HepG2 (cell line): ENCODE results near the gene AGAP1. TPM values are rescaled to one million over a fixed set of nuclear protein-coding genes. Genes with fewer than 3 reads are reported as not detected.

ENCODE experiments used
- ATAC-seq: fragments of 200-7000 bp; cut with Tn5 transposase; 3 replicates; pipeline ENCODE4 v1.9.1; 2020; ENCODE audit warnings: mild to moderate bottlenecking, moderate library complexity
- BruUV-seq: library from RNA; stranded (reverse); fragments of 400-500 nt; replicated peaks from 2 replicates; lab custom pipeline; 2021; lab: Mats Ljungman, UMichigan
- CTCF ChIA-PET: fragments of 300-600 bp; formaldehyde crosslinking; extraction: SDS; loops from one replicate; lab custom pipeline; 2021; ENCODE audit warnings: low total read pairs, inconsistent platforms, low intra/inter-chr PET ratio; lab: Yijun Ruan, JAX
- POLR2A ChIA-PET: fragments of 350-600 bp; sonication (Branson Sonifier 250); formaldehyde crosslinking; loops from one replicate; lab custom pipeline; 2020; ENCODE audit warnings: antibody characterized with exemption, inconsistent platforms; lab: Yijun Ruan, JAX
- DNase-seq: peaks from one replicate; pipeline ENCODE4 v3.0.0-alpha.2; 2015; ENCODE audit warnings: low spot score
- FAIRE-seq: peaks from 3 replicates; lab custom pipeline; 2011; peaks lifted over from hg19 to GRCh38; lab: Jason Lieb, UNC
- H2AFZ ChIP-seq: one replicate; pipeline ENCODE4 v1.6.1; 2011; ENCODE audit warnings: low read length, inconsistent platforms
- H3K27ac ChIP-seq: fragments of 300-600 bp; 3 replicates; pipeline ENCODE4 v1.8.0; 2011; ENCODE audit warnings: mixed run types, mild to moderate bottlenecking, mixed read lengths, low read length, inconsistent platforms; ENCODE audit not compliant: insufficient read depth; ENCODE audit errors: extremely low read length
- H3K27me3 ChIP-seq, 2 experiments: fragments of 200-600 bp in 1 of 2; 2 replicates in 1 of 2; 3 replicates in 1 of 2; pipeline versions ENCODE4 v1.6.0 to v1.8.0; 2011; ENCODE audit warnings: low read length in 2 of 2, mild to moderate bottlenecking in 2 of 2, moderate library complexity in 2 of 2, inconsistent platforms in 1 of 2; ENCODE audit not compliant: insufficient read depth in 2 of 2, control insufficient read depth in 1 of 2
- H3K36me3 ChIP-seq, 2 experiments: fragments of 200-600 bp in 1 of 2; replicated peaks in 1 of 2; 2 replicates in 1 of 2; 3 replicates in 1 of 2; pipeline versions ENCODE4 v1.5.1 to v1.8.0; 2011; ENCODE audit warnings: low read length in 2 of 2, inconsistent platforms in 1 of 2; ENCODE audit not compliant: insufficient read depth in 2 of 2, control insufficient read depth in 1 of 2
- H3K4me1 ChIP-seq: 2 replicates; pipeline ENCODE4 v1.5.1; 2012; ENCODE audit warnings: low read length, inconsistent platforms; ENCODE audit not compliant: insufficient read depth
- H3K4me2 ChIP-seq: 2 replicates; pipeline ENCODE4 v1.6.0; 2011; ENCODE audit warnings: low read depth, low read length, inconsistent platforms
- H3K4me3 ChIP-seq, 3 experiments: fragments of 200-600 bp in 1 of 3; sonication (generic), shearing (Covaris generic) in 1 of 3; replicated peaks in 1 of 3; 2 replicates each; pipeline ENCODE4 v1.5.1; 2011 to 2016; ENCODE audit warnings: low read length in 3 of 3, inconsistent platforms in 2 of 3, low read depth in 2 of 3, mild to moderate bottlenecking in 2 of 3, control low read depth in 1 of 3, mixed read lengths in 1 of 3; ENCODE audit not compliant: insufficient read depth in 1 of 3
- H3K79me2 ChIP-seq: one replicate; pipeline ENCODE4 v1.6.1; 2011; ENCODE audit warnings: low read length, inconsistent platforms; ENCODE audit not compliant: insufficient read depth
- H3K9ac ChIP-seq: 2 replicates; pipeline ENCODE4 v1.6.0; 2011; ENCODE audit warnings: mild to moderate bottlenecking, low read depth, low read length, inconsistent platforms; ENCODE audit not compliant: insufficient read depth
- H3K9me3 ChIP-seq: 2 replicates; pipeline ENCODE4 v1.5.1; 2012; ENCODE audit warnings: mild to moderate bottlenecking, low read length
- H4K20me1 ChIP-seq: 2 replicates; pipeline ENCODE4 v1.6.0; 2011; ENCODE audit warnings: inconsistent platforms, mild to moderate bottlenecking, low read length, moderate library complexity; ENCODE audit not compliant: insufficient read depth
- ISX ChIP-seq: sonication (generic); formaldehyde crosslinking; conservative IDR thresholded peaks from 2 replicates; pipeline ENCODE4 v1.5.0; 2020; ENCODE audit warnings: missing genetic modification reagents
- PHF21A ChIP-seq: sonication (generic); formaldehyde crosslinking; IDR thresholded peaks from 2 replicates; pipeline ENCODE4 v1.5.0; 2020; ENCODE audit warnings: mild to moderate bottlenecking, missing genetic modification reagents
- STAT5B ChIP-seq: sonication (generic); formaldehyde crosslinking; IDR thresholded peaks from 2 replicates; pipeline ENCODE4 v1.4.0; 2020; ENCODE audit warnings: missing genetic modification reagents
- SYNCRIP ChIP-seq: fragments of 200-400 bp; formaldehyde crosslinking; IDR thresholded peaks from 2 replicates; pipeline ENCODE4 v1.6.1; 2018; ENCODE audit warnings: mild to moderate bottlenecking, low read depth, low read length; ENCODE audit not compliant: insufficient read depth
- U2AF1 ChIP-seq: fragments of 200-400 bp; formaldehyde crosslinking; optimal IDR thresholded peaks from 2 replicates; pipeline ENCODE3; 2017; ENCODE audit warnings: mild to moderate bottlenecking, low read depth, low read length
- ZNF207 ChIP-seq: fragments of 450-650 bp; IDR thresholded peaks from 2 replicates; pipeline ENCODE4 v1.6.1; 2016; ENCODE audit warnings: antibody characterized with exemption, borderline replicate concordance
- ZNF607 ChIP-seq: sonication (generic); formaldehyde crosslinking; IDR thresholded peaks from 2 replicates; pipeline ENCODE4 v1.5.1; 2020; ENCODE audit warnings: missing genetic modification reagents, mild to moderate bottlenecking, borderline replicate concordance
- ZNF709 ChIP-seq: sonication (generic); formaldehyde crosslinking; IDR thresholded peaks from 2 replicates; pipeline ENCODE4 v1.5.0; 2020; ENCODE audit warnings: mild to moderate bottlenecking, missing genetic modification reagents
- ZNF83 ChIP-seq: sonication (generic); formaldehyde crosslinking; IDR thresholded peaks from 2 replicates; pipeline ENCODE4 v1.4.0; 2020; ENCODE audit warnings: missing genetic modification reagents, mild to moderate bottlenecking, borderline replicate concordance
- ZNF879 ChIP-seq: sonication (generic); formaldehyde crosslinking; IDR thresholded peaks from 2 replicates; pipeline ENCODE4 v1.8.1; 2023; ENCODE audit warnings: missing genetic modification reagents
- WGBS: methylation state at CpG from one replicate; pipeline ENCODE4 v1.1.6; 2017; ENCODE audit warnings: low lambda C conversion rate; 5-methylcytosine and 5-hydroxymethylcytosine counted together
- in situ Hi-C: cut with HindIII; loops from 2 replicates; pipeline ENCODE4 v1.10.0; 2017; ENCODE audit warnings: low pct_unique_long_range_greater_than_20kb; ENCODE audit not compliant: extremely low pct_ligation_motif_present
- intact Hi-C: fragments of 100-400 bp; cut with micrococcal nuclease; formaldehyde crosslinking; loops from one replicate; pipeline ENCODE4 v1.10.0; 2022; ENCODE audit not compliant: unreplicated experiment
- polyA plus RNA-seq, 8 experiments: library from polyadenylated mRNA; depleted of rRNA in 3 of 8; stranded (reverse) in 7 of 8; unstranded in 1 of 8; fragments of >200 nt; fragmentation: Illumina TruSeq in 4 of 8; extraction: Trizol in 4 of 8; gene quantifications; 2 replicates each; pipeline versions ENCODE4 v1.2.1 to v1.2.3, GENCODE V29; 2011 to 2016; ENCODE audit warnings: low read depth in 4 of 8, missing spikeins in 1 of 8, mixed read lengths in 1 of 8; ENCODE audit not compliant: insufficient read depth in 1 of 8
- total RNA-seq, 5 experiments: library from RNA; depleted of rRNA; stranded (reverse); fragments of >200 nt; fragmentation: Illumina TruSeq; extraction: Trizol; gene quantifications; 2 replicates each; pipeline ENCODE4 v1.2.3, GENCODE V29; 2016; ENCODE audit warnings: low read depth in 1 of 5
- TF ChIP-seq, protein P1 (sequence below): sonication (generic); formaldehyde crosslinking; conservative IDR thresholded peaks from 2 replicates; pipeline ENCODE4 v1.4.0; 2020; ENCODE audit warnings: missing genetic modification reagents

The AGAP1 gene
- total and polyA plus RNA-seq, 2 of the 13 experiments (the other 11 are each of a cell fraction or from before 2014, with no cell fraction given) = 21.2 to 32.7 TPM

DNA sequence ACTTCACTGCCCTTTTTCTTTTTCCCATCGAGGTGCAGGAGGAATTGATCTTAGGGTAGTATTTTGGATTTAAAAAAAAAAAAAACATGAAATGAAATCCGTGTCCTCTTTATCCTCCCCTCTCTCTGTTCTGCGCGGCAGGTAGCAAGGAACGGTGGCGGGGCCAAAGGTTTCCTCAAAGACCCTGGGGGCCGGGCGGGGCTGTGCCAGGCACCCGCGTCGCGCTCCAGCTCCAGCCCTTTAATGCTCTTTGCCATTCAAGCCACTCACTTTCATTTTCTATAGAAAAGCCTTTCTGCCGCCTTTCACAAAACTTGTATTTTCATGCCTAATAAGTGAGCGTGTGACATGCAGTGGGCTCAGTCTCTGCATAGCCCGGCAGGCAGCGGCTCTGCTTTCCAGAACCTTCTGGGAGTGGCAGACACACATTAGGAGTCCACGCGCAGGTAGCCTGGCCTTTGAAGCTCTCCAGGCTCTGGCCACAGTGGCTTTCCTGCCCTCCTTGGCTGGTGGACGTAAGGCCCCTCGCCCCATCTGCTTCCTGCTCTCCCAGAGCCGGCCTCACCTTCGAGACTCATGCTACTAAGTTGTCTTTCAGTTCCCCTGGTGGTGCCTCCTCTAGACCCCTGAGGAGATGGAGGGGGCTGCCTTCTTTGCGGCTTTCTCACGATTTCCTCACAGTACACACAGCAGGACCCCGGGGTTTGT is 41.7 kb downstream of the AGAP1 start:
- H3K4me1 ChIP-seq = peaks cover 53% of the 10 kb centered on the region
- H3K9me3 ChIP-seq = no peaks in the 10 kb centered on the region
- no peak overlapping the region for H2AFZ ChIP-seq
- no peak for FAIRE-seq
- no peak overlapping the region for H3K9ac ChIP-seq
- H3K4me2 ChIP-seq = no peak overlapping the region
- H3K27me3 ChIP-seq = no peaks in the 10 kb centered on the region
- no peak overlapping the region for H3K4me3 ChIP-seq
- peaks cover 7% of the 10 kb centered on the region; the same call in 1 of the 2 replicates for H4K20me1 ChIP-seq
- peaks cover 66% of the 10 kb centered on the region for H3K79me2 ChIP-seq
- ChIA-PET POLR2A (no interaction called here), CTCF (no interaction called here)
- TF ChIP-seq ZNF607 (CRISPR knock-in tag) (no peak), ISX (CRISPR knock-in tag) (no peak), STAT5B (CRISPR knock-in tag) (no peak), SYNCRIP (no peak), ZNF83 (no peak), ZNF709 (no peak), ZNF879 (CRISPR knock-in tag) (no peak), ZNF207 (no peak), PHF21A (CRISPR knock-in tag) (no peak), U2AF1 (no peak)
- TF ChIP-seq, protein P1, sequence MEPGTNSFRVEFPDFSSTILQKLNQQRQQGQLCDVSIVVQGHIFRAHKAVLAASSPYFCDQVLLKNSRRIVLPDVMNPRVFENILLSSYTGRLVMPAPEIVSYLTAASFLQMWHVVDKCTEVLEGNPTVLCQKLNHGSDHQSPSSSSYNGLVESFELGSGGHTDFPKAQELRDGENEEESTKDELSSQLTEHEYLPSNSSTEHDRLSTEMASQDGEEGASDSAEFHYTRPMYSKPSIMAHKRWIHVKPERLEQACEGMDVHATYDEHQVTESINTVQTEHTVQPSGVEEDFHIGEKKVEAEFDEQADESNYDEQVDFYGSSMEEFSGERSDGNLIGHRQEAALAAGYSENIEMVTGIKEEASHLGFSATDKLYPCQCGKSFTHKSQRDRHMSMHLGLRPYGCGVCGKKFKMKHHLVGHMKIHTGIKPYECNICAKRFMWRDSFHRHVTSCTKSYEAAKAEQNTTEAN (CRISPR knock-in tag) = no peak
- BruUV-seq = no TSS peak
- 96% methylated on average over 25 of the region's 25 CpGs for WGBS
- intact Hi-C loops (no loop called here), in situ Hi-C loops (no loop called here)
- H3K27ac ChIP-seq = no peak overlapping the region
- H3K36me3 ChIP-seq = no peaks in the 10 kb centered on the region
- ATAC-seq = no peak
- no peak for DNase-seq
